ENCODE measurements around the gene STK38. TPM values are rescaled to one million over a fixed set of nuclear protein-coding genes. Genes with fewer than 3 reads are reported as not detected.
"Not testable (repeated sequence)": the region's sequence is repeated elsewhere in the genome, so short reads cannot be mapped to it uniquely, and the experiment has no call there.

Gene STK38
- total RNA-seq, 4 donors from 2014 or later: 23.0 to 33.8 (median 27.0) TPM

GRCh38 chr6:36461646-36462045 is 85.6 kb downstream of the STK38 start:
- H3K4me3 ChIP-seq: no peak overlapping the region
- H3K27ac ChIP-seq: no peak overlapping the region
- WGBS: 57% methylated on average over 3 of the region's 3 CpGs
- no peak for TF ChIP-seq EP300 (IDR thresholded peaks at IDR 0.05)
- TF ChIP-seq POLR2AphosphoS5 (IDR thresholded peaks at IDR 0.05): no peak
- TF ChIP-seq POLR2A (IDR thresholded peaks at IDR 0.05): no peak
- no peak for TF ChIP-seq CTCF (IDR thresholded peaks at IDR 0.05)
- no peaks in the 10 kb centered on the region for H3K36me3 ChIP-seq
- no peak for DNase-seq (ENCODE audit: low spot score in 2 of 2)
- H3K9me3 ChIP-seq: no peaks in the 10 kb centered on the region
- H3K4me1 ChIP-seq: peaks cover 12% of the 10 kb centered on the region
- no peaks in the 10 kb centered on the region for H3K27me3 ChIP-seq

GRCh38 chr6:36460916-36461315 is 86.4 kb downstream of the STK38 start:
- Histone ChIP-seq H3K4me1 (peaks cover 13% of the 10 kb centered on the region), H3K36me3 (no peaks in the 10 kb centered on the region), H3K4me3 (no peak overlapping the region), H3K9me3 (no peaks in the 10 kb centered on the region), H3K27me3 (no peaks in the 10 kb centered on the region), H3K27ac (no peak overlapping the region)
- DNase-seq (ENCODE audit: low spot score in 2 of 2): no peak
- TF ChIP-seq CTCF (IDR thresholded peaks at IDR 0.05): no peak
- no peak for TF ChIP-seq EP300 (IDR thresholded peaks at IDR 0.05)
- TF ChIP-seq POLR2AphosphoS5 (IDR thresholded peaks at IDR 0.05): no peak
- no peak for TF ChIP-seq POLR2A (IDR thresholded peaks at IDR 0.05)

DNA sequence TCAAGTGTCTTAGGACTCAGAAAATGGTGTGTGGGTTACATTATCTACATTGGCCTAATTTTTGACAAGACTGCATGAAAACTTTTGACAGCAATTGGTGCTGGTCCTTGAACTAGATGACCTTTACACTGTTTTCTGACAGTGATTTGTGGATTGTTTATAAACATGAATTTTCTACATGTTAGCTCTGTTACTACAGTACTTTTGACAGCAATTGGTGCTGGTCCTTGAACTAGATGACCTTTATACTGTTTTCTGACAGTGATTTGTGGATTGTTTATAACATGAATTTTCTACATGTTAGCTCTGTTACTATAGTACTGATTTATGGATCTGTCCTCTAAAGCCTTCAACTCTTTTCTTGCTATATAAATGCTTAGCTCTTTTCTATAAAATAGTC is 87.8 kb downstream of the STK38 start:
- no peak overlapping the region for H3K27ac ChIP-seq
- H3K4me1 ChIP-seq: peaks cover 20% of the 10 kb centered on the region
- DNase-seq (ENCODE audit: low spot score in 2 of 2): no peak
- H3K36me3 ChIP-seq: no peaks in the 10 kb centered on the region
- H3K9me3 ChIP-seq: no peaks in the 10 kb centered on the region
- H3K4me3 ChIP-seq: no peak overlapping the region
- no peaks in the 10 kb centered on the region for H3K27me3 ChIP-seq
- TF ChIP-seq EP300 (IDR thresholded peaks at IDR 0.05) (no peak), CTCF (IDR thresholded peaks at IDR 0.05) (no peak), POLR2AphosphoS5 (IDR thresholded peaks at IDR 0.05) (no peak), POLR2A (IDR thresholded peaks at IDR 0.05) (no peak)

DNA sequence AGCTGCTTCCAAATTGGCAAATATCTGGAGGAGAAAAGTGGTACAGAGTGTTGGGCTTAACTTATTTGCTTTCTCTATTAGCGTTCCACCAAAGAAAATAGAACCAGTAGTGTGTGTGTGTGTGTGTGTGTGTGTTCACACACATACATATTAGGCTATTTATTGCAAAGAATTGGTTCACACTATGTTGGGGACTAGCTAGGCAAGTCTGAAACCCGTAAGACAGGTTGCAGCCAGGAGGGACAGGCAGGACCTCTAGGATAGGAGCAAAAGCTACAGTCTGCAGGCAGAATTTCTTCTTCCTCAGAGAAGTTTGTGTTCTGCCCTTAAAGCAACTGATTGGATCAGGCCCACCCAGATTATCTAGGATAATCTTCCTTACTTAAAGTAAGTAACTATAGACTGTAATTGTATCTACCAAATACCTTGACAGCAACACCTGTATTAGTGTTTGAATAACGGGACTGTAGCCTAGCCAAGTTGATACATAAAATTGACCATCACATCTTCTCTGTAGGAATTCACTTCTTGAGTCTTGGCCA is 91.7 kb downstream of the STK38 start:
- DNase-seq (ENCODE audit: low spot score in 2 of 2): no peak
- Histone ChIP-seq H3K36me3 (peaks cover 6% of the 10 kb centered on the region), H3K27me3 (no peaks in the 10 kb centered on the region), H3K4me3 (no peak overlapping the region), H3K27ac (peak overlapping the region; percentile 5), H3K9me3 (no peaks in the 10 kb centered on the region), H3K4me1 (peaks cover 16% of the 10 kb centered on the region)
- 72% methylated on average over 3 of the region's 3 CpGs for WGBS
- no peak for TF ChIP-seq POLR2A (IDR thresholded peaks at IDR 0.05)
- TF ChIP-seq POLR2AphosphoS5 (IDR thresholded peaks at IDR 0.05): no peak
- TF ChIP-seq CTCF (IDR thresholded peaks at IDR 0.05): no peak
- no peak for TF ChIP-seq EP300 (IDR thresholded peaks at IDR 0.05)

DNA sequence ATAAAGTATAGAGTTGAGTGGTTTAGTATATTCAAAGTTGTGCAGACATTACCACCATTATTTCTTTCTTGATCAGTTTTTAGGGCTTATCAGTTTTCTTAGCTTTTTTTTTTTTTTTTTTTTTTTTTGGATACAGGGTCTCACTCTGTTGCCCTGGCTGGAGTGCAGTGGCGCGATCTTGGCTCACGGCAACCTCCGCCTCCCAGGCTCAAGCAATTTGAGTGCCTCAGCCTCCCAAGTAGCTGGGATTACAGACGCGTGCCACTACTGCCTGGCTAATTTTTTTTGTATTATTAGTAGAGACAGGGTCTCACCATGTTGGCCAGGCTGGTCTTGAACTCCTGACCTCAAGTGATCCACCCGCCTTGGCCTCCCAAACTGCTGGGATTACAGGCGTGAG is 94.4 kb downstream of the STK38 start:
- H3K36me3 ChIP-seq: peaks cover 12% of the 10 kb centered on the region
- DNase-seq (ENCODE audit: low spot score in 2 of 2); H3K9me3 ChIP-seq; H3K4me3 ChIP-seq; H3K27ac ChIP-seq; H3K27me3 ChIP-seq: not testable (repeated sequence)
- peaks cover 20% of the 10 kb centered on the region for H3K4me1 ChIP-seq
- 98% methylated on average over 8 of the region's 8 CpGs for WGBS

GRCh38 chr6:36449173-36449572 is 98.1 kb downstream of the STK38 start:
- not testable (repeated sequence) for H3K9me3 ChIP-seq; DNase-seq (ENCODE audit: low spot score in 2 of 2); H3K4me3 ChIP-seq; H3K27ac ChIP-seq; H3K27me3 ChIP-seq
- WGBS: over 99% methylated on average over 10 of the region's 10 CpGs
- H3K36me3 ChIP-seq: peaks cover 12% of the 10 kb centered on the region
- peaks cover 24% of the 10 kb centered on the region for H3K4me1 ChIP-seq
